ENCODE measurements around the gene IGDCC3.

The IGDCC3 gene

GRCh38 chr15:65327651-65328393, 50.0 kb downstream of the IGDCC3 start:
- DNase-seq (ENCODE audit: low read depth) = no peak

GRCh38 chr15:65326818-65327217, 51.0 kb downstream of the IGDCC3 start:
- no peak for DNase-seq (ENCODE audit: low read depth)

DNA sequence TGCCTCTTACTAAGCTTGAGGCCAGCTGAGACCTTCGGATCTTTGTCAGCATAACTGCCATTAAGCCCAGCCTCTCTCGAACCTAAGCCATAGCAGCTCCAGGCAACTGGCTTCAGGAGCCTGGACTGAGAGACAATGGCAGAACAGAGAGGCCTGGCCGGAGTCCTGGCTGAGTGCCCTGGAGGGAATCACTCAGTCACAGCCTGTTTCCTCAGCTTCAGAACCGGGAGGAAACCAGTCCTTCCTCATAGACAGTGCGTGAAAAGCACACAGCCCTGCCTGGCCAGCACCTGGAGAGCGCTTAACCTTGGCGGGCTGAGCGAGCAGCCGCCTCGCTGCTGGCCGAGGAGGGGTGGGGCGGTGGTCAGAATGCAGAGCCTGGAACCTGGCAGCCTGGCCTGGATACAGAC, 51.7 kb downstream of the IGDCC3 start:
- no peak for DNase-seq (ENCODE audit: low read depth)

GRCh38 chr15:65323071-65323511, 54.7 kb downstream of the IGDCC3 start:
- no peak for DNase-seq (ENCODE audit: low read depth)

- DNase-seq (ENCODE audit: low read depth) = no peak
These were observed 58.9 kb downstream of the IGDCC3 start for GRCh38 chr15:65318870-65319356.

- no peak for DNase-seq (ENCODE audit: low read depth)
These were observed 65.3 kb downstream of the IGDCC3 start for GRCh38 chr15:65312400-65312916.

GRCh38 chr15:65311760-65312159, 66.0 kb downstream of the IGDCC3 start:
- DNase-seq (ENCODE audit: low read depth) = no peak

- DNase-seq (ENCODE audit: low read depth) = no peak
These were observed 67.2 kb downstream of the IGDCC3 start for GRCh38 chr15:65310431-65311137.

- no peak for DNase-seq (ENCODE audit: low read depth)
These were observed 67.9 kb downstream of the IGDCC3 start for GRCh38 chr15:65309882-65310418.

- no peak for DNase-seq (ENCODE audit: low read depth)
These were observed 69.8 kb downstream of the IGDCC3 start for GRCh38 chr15:65307978-65308377.

DNA sequence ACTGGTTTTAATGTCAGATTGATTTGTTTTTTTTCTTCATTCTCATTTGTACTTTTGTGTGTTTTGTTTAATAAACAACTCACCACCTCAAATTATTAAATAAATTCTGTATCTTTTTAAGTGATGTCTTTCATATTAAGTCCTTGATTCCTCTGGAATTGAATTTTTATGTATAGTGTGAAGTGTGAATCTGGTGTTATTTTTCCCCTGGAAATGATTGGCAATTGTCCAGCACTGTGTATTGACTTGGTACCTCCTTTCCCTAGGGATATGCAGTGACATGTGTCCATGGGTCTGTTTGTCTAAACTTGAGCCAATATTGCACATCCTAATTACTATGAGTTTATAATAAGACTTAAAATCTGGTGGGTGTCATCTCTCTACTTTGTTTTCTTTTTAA, 71.3 kb downstream of the IGDCC3 start:
- DNase-seq (ENCODE audit: low read depth) = no peak

- no peak for DNase-seq (ENCODE audit: low read depth)
These were observed 72.0 kb downstream of the IGDCC3 start for GRCh38 chr15:65305776-65306175.

- DNase-seq (ENCODE audit: low read depth) = no peak
These were observed 72.5 kb downstream of the IGDCC3 start for GRCh38 chr15:65305150-65305758.

DNA sequence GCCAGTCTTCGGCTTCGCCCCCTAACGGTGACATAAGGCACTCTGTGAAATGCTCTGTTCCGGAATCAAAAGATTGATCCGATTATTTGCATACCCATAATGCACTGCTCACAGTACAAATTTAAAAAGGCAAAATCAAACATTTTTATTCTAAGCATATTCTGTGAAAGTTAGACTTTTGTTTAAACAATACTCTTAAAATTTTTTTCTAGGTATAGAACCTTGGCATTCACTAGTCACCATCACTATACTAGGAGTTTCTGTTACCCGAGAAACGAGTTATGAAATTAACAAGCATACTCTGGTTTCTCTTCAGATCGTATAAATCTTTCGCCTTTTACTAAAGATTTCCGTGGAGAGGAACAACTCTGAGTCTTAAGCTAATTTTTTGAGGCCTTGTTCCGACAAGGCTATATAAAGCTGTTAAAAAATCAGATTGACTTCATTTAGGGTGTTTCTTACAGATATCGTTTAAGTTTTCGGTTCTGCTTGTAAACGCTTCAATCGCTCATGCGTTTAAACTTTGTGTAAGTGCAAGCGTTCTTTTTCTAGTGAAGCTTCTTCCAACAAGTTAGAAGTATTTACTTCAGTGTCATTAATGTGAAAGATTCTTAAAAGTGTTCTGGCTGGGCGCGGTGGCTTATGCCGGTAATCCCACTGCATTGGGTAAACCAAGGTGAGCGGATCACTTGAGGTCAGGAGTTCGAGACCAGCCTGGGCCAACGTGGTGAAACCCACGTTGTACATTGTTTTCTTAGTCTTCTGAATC, 73.2 kb downstream of the IGDCC3 start, which contains the start of gene RNU5B-1:
Gene RNU5B-1, plus strand, starts transcription at position 297 of the 769 bp plus-strand sequence.
- DNase-seq (ENCODE audit: low read depth) = peak; percentile 60

DNA sequence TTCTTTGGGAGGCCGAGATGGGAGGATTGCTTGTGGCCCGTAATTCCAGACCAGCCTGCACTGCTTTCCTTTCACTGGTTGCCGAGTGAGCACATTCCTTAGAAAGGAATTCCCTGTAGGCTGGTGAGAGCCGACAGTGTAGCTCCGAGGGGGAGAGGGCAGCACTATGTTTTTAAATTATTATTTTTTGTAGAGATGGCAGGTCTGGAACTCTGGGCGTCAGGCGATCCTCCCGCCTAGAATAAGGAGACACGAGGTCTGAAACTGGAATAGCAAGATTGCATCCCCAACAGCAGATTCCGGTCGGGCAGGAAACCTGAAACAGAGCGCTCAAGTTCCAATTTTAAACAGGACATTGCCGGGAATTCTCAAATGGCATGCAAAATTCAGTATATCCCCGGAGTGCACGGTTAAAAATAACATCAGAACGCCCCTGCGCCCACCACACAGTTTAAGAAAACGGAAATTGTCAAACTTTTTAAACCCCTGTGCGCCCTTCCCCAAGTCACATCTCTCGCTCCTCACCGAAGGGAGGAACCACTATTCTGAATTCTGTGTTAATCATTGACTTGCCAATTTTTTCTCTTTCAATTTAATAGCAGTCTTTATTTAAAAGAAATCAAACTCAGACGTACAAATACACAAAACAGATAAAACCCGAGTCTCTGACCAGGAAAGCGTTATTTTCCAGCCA, 74.0 kb downstream of the IGDCC3 start:
- DNase-seq (ENCODE audit: low read depth) = no peak

DNA sequence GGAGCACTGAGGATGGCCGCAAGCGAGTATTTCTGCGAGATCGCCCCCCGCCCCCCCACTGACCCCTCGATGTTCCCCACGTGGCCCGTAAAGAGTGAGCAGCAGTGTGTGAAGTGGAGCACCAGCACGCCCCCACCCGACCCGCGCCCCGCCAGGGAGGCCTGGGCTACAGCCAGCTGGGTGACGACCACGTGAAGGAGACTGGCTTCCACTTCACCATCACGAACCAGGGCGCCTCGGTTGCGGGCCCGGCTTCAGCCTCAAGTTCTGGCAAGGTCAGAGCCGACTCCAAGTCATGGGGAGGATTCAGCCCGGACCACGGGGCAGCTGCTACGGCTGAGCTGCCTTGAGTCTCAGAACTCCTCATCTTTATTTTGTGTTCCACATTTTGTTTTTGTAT, 75.7 kb downstream of the IGDCC3 start:
- no peak for DNase-seq (ENCODE audit: low read depth)

- no peak for DNase-seq (ENCODE audit: low read depth)
These were observed 76.8 kb downstream of the IGDCC3 start for GRCh38 chr15:65300924-65301441.

DNA sequence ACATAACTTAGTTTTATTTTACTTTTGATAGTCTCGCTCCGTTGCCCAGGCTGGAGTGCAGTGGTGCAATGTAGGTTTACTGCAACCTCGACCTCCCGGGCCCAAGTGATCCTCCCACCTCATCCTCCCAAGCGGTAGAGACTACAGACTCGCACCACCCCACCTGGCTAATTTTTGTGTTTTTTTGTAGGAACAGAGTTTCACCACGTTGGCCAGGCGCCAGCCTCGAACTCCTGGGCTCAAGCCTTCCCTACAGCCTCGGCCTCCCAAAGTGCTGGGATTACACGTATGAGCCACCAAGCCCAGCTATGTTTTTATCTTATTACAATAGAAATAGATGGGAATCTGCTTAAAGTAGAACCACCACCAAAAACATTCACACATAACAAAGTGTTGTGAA, 79.1 kb downstream of the IGDCC3 start:
- DNase-seq (ENCODE audit: low read depth) = no peak

- no peak for DNase-seq (ENCODE audit: low read depth)
These were observed 84.8 kb downstream of the IGDCC3 start for GRCh38 chr15:65292938-65293518.

DNA sequence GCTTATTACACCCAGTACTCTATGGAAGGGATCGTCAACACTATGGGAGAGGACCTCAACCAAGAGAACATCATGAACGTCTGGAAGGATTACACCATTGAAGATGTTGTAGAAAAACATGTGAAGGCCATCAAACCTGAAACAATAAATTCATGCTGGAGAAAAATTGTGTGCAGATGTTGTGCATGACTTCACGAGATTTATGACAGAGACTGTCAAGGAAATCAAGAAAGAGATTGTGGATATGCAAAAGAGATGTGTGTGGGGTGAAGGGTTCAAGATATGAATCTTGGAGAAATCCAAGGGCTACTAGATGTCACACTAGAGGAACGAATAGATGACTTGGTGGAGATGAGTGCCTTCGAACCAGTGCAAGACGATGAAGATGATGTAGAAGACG, 87.6 kb downstream of the IGDCC3 start:
- DNase-seq (ENCODE audit: low read depth) = no peak
